HCT116 (cell line): Measurements from ENCODE around the gene ADCYAP1. TPM values are rescaled to one million over a fixed set of nuclear protein-coding genes. Genes with fewer than 3 reads are reported as not detected.

ENCODE experiments used
- ATAC-seq: fragments of 200-7000 bp; cut with Tn5 transposase; 2 replicates; pipeline ENCODE4 v1.9.1; 2020; ENCODE audit warnings: mild to moderate bottlenecking, moderate library complexity
- BruUV-seq: library from RNA; stranded (reverse); fragments of 400-500 nt; replicated peaks from 2 replicates; lab custom pipeline; 2021; lab: Mats Ljungman, UMichigan
- CTCF ChIA-PET: fragments of 300-600 bp; sonication (Branson Sonifier 250); formaldehyde crosslinking; loops from one replicate; lab custom pipeline; 2021; ENCODE audit warnings: antibody characterized with exemption; lab: Charles Lee
- POLR2A ChIA-PET: fragments of 300-600, 350-600 bp; sonication (Branson Sonifier 250); formaldehyde crosslinking; loops from one replicate; lab custom pipeline; 2021; ENCODE audit warnings: antibody characterized with exemption; lab: Charles Lee
- RAD21 ChIA-PET, 2 experiments: fragments of 300-600 bp; sonication (Branson Sonifier 250); formaldehyde crosslinking; loops; one replicate each; lab custom pipeline; 2023; ENCODE audit warnings: low total read pairs in 2 of 2; ENCODE audit not compliant: uncharacterized antibody in 2 of 2, unreplicated experiment in 2 of 2, low non-redundant PET in 1 of 2; lab: Charles Lee
- DNase-seq: peaks from one replicate; pipeline ENCODE4 v3.0.0-alpha.2; 2010; ENCODE audit warnings: low read depth, low spot score
- H2AFZ ChIP-seq: fragments of 200-600 bp; shearing (Covaris generic), sonication (generic); 2 replicates; pipeline ENCODE4 v1.6.1; 2017; ENCODE audit warnings: low read depth, mixed run types, mixed read lengths, antibody characterized with exemption, low read length; ENCODE audit not compliant: poor library complexity, severe bottlenecking
- H3K27ac ChIP-seq: 2 replicates; pipeline ENCODE4 v1.5.1; 2012; ENCODE audit warnings: low read depth, low read length
- H3K27me3 ChIP-seq: fragments of 200-600 bp; sonication (generic); 2 replicates; pipeline ENCODE4 v1.6.1; 2016; ENCODE audit warnings: mixed run types, low read length, mixed read lengths; ENCODE audit not compliant: insufficient read depth
- H3K36me3 ChIP-seq, 2 experiments: fragments of 200-500 bp in 1 of 2; fragments of 200-600 bp in 1 of 2; sonication (Bioruptor generic) in 1 of 2; sonication (generic) in 1 of 2; 2 replicates each; pipeline versions ENCODE4 v1.5.1 to v1.6.1; 2014 to 2016; ENCODE audit warnings: low read length in 2 of 2, inconsistent platforms in 1 of 2, mixed read lengths in 1 of 2, mixed run types in 1 of 2; ENCODE audit not compliant: insufficient read depth in 2 of 2, control insufficient read depth in 1 of 2
- H3K4me1 ChIP-seq, 2 experiments: fragments of 200-600 bp in 1 of 2; sonication (generic) in 1 of 2; 2 replicates each; pipeline versions ENCODE4 v1.5.1 to v1.6.1; 2012 to 2017; ENCODE audit warnings: low read length in 2 of 2, inconsistent platforms in 1 of 2, mild to moderate bottlenecking in 1 of 2, mixed read lengths in 1 of 2, mixed run types in 1 of 2, moderate library complexity in 1 of 2; ENCODE audit not compliant: insufficient read depth in 2 of 2, control insufficient read depth in 1 of 2
- H3K4me2 ChIP-seq: fragments of 200-600 bp; sonication (generic); 2 replicates; pipeline ENCODE4 v1.6.1; 2017; ENCODE audit warnings: mixed run types, low read length, mixed read lengths
- H3K4me3 ChIP-seq, 2 experiments: fragments of 200-600 bp in 1 of 2; sonication (generic) in 1 of 2; replicated peaks in 1 of 2; 2 replicates each; pipeline ENCODE4 v1.5.1; 2011 to 2016; ENCODE audit warnings: low read length in 2 of 2, control low read depth in 1 of 2, low read depth in 1 of 2, mild to moderate bottlenecking in 1 of 2, mixed read lengths in 1 of 2, mixed run types in 1 of 2
- H3K79me2 ChIP-seq: fragments of 200-600 bp; sonication (generic); 2 replicates; pipeline ENCODE4 v1.6.1; 2017; ENCODE audit warnings: mild to moderate bottlenecking, mixed run types, low read length, moderate library complexity, mixed read lengths; ENCODE audit not compliant: insufficient read depth
- H3K9ac ChIP-seq: fragments of 200-600 bp; sonication (generic); 2 replicates; pipeline ENCODE4 v1.6.1; 2016; ENCODE audit warnings: low read length, mixed read lengths
- H3K9me2 ChIP-seq: fragments of 200-600 bp; sonication (generic), shearing (Covaris generic); 2 replicates; pipeline ENCODE4 v1.6.1; 2017; ENCODE audit warnings: mixed run types, mild to moderate bottlenecking, moderate library complexity; ENCODE audit not compliant: insufficient read depth
- H3K9me3 ChIP-seq, 2 experiments: fragments of 200-500 bp in 1 of 2; fragments of 200-600 bp in 1 of 2; sonication (Bioruptor generic) in 1 of 2; sonication (generic) in 1 of 2; 2 replicates each; pipeline ENCODE4 v1.6.1; 2014 to 2017; ENCODE audit warnings: low read length in 2 of 2, mixed read lengths in 2 of 2, inconsistent platforms in 1 of 2, low read depth in 1 of 2, mild to moderate bottlenecking in 1 of 2, mixed run types in 1 of 2, moderate library complexity in 1 of 2; ENCODE audit not compliant: control insufficient read depth in 1 of 2, insufficient read depth in 1 of 2
- H4K20me1 ChIP-seq: fragments of 200-600 bp; sonication (generic), shearing (Covaris generic); 2 replicates; pipeline ENCODE4 v1.6.1; 2017; ENCODE audit warnings: mixed run types, mild to moderate bottlenecking, moderate library complexity; ENCODE audit not compliant: insufficient read depth
- CEBPB ChIP-seq: IDR thresholded peaks from 2 replicates; pipeline ENCODE4 v1.6.1; 2012; ENCODE audit warnings: low read depth
- EGR1 ChIP-seq: IDR thresholded peaks from 2 replicates; pipeline ENCODE4 v1.6.1; 2012; ENCODE audit warnings: low read depth
- ELF1 ChIP-seq: IDR thresholded peaks from 2 replicates; pipeline ENCODE4 v1.6.1; 2012; ENCODE audit warnings: low read depth, borderline replicate concordance
- EZH2 ChIP-seq: fragments of 200-600 bp; sonication (generic); IDR thresholded peaks from 2 replicates; pipeline ENCODE4 v1.6.1; 2017; ENCODE audit warnings: antibody characterized with exemption, mixed run types
- EZH2phosphoT487 ChIP-seq: fragments of 200-600 bp; IDR thresholded peaks from 2 replicates; pipeline ENCODE4 v1.6.1; 2018; ENCODE audit warnings: antibody characterized with exemption, borderline replicate concordance
- FOSL1 ChIP-seq: IDR thresholded peaks from 2 replicates; pipeline ENCODE4 v1.6.1; 2012; ENCODE audit warnings: low read depth
- JUND ChIP-seq: IDR thresholded peaks from 2 replicates; pipeline ENCODE4 v1.6.1; 2012
- POLR2A ChIP-seq: IDR thresholded peaks from 2 replicates; pipeline ENCODE4 v1.7.0; 2011; ENCODE audit warnings: borderline replicate concordance; ENCODE audit not compliant: insufficient read depth, insufficient read length; ENCODE audit errors: extremely low read depth
- POLR2AphosphoS5 ChIP-seq: IDR thresholded peaks from 2 replicates; pipeline ENCODE4 v1.6.1; 2011; ENCODE audit warnings: mild to moderate bottlenecking, low read depth, low read length, moderate library complexity
- RAD21 ChIP-seq: IDR thresholded peaks from 2 replicates; pipeline ENCODE4 v1.6.1; 2012; ENCODE audit warnings: low read depth, mild to moderate bottlenecking
- SIN3A ChIP-seq: IDR thresholded peaks from 2 replicates; pipeline ENCODE4 v1.6.1; 2012; ENCODE audit warnings: low read depth
- SP1 ChIP-seq: IDR thresholded peaks from 2 replicates; pipeline ENCODE4 v1.6.1; 2012; ENCODE audit warnings: low read depth
- SRF ChIP-seq: IDR thresholded peaks from 2 replicates; pipeline ENCODE4 v1.6.1; 2012; ENCODE audit warnings: low read depth
- ZFX ChIP-seq: fragments of 450-650 bp; IDR thresholded peaks from 2 replicates; pipeline ENCODE4 v1.6.1; 2017
- ZNF274 ChIP-seq: fragments of 200-500 bp; sonication (Bioruptor generic); IDR thresholded peaks from 2 replicates; pipeline ENCODE4 v1.6.1; 2014; ENCODE audit warnings: mild to moderate bottlenecking, low read depth, low read length, inconsistent platforms
- intact Hi-C: fragments of 100-400 bp; cut with micrococcal nuclease; formaldehyde crosslinking; loops from 2 replicates; pipeline ENCODE4 v1.10.0; 2022
- total RNA-seq: library from RNA; stranded (reverse); gene quantifications from one replicate; pipeline ENCODE4 v1.2.1, GENCODE V29; 2021; ENCODE audit not compliant: unreplicated experiment
- TF ChIP-seq, protein P1 (sequence below): IDR thresholded peaks from 2 replicates; pipeline ENCODE4 v1.6.1; 2012; ENCODE audit warnings: low read depth
- TF ChIP-seq, protein P2 (sequence below): IDR thresholded peaks from 2 replicates; pipeline ENCODE4 v1.6.1; 2012
- TF ChIP-seq, protein P3 (sequence below), 3 experiments: fragments of 200-600 bp in 1 of 3; sonication (generic) in 1 of 3; IDR thresholded peaks in 2 of 3; conservative IDR thresholded peaks in 1 of 3; 2 replicates each; pipeline ENCODE4 v1.5.1; 2012 to 2017; ENCODE audit warnings: low read depth in 2 of 3, low read length in 2 of 3, antibody characterized with exemption in 1 of 3, borderline replicate concordance in 1 of 3, control low read depth in 1 of 3, mild to moderate bottlenecking in 1 of 3, mixed read lengths in 1 of 3, mixed run types in 1 of 3, moderate library complexity in 1 of 3; ENCODE audit not compliant: insufficient read depth in 1 of 3

Gene ADCYAP1
- total RNA-seq, 1 experiment from 2014 or later = not detected

DNA sequence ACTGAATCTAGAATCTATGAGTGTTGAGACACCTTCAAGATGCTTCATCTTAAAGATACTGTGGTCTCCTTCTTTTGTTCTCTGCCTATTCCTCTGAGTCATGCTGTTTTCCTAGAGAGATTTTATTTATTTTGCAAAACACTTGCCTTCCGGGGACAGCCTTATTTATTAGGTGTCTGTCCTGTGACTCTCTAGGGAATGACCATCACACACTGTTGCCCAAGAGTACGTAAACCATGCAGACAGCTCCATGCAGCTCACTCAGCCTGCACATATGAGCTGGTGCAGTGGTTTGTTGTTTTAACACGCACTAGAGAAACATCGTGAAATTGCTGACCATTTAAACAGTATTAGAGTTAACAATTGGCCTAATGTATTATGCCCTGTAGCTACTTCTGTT is 12.4 kb upstream of the ADCYAP1 start:
- no TSS peak for BruUV-seq
- H3K9ac ChIP-seq = no peak overlapping the region
- H3K9me2 ChIP-seq = no peaks in the 10 kb centered on the region
- no peak overlapping the region for H3K27ac ChIP-seq
- H2AFZ ChIP-seq = no peak overlapping the region
- H3K79me2 ChIP-seq = no peaks in the 10 kb centered on the region
- H3K4me2 ChIP-seq = no peak overlapping the region
- CTCF ChIA-PET = no interaction called here
- no peak for TF ChIP-seq ZFX
- no peak for TF ChIP-seq CEBPB
- no peak for TF ChIP-seq SP1
- no peak for TF ChIP-seq RAD21
- TF ChIP-seq JUND = no peak
- no peak for TF ChIP-seq ZNF274
- no peak for TF ChIP-seq SIN3A
- TF ChIP-seq POLR2AphosphoS5 = no peak
- TF ChIP-seq EZH2 = no peak
- TF ChIP-seq EZH2phosphoT487 = no peak
- TF ChIP-seq, protein P1, sequence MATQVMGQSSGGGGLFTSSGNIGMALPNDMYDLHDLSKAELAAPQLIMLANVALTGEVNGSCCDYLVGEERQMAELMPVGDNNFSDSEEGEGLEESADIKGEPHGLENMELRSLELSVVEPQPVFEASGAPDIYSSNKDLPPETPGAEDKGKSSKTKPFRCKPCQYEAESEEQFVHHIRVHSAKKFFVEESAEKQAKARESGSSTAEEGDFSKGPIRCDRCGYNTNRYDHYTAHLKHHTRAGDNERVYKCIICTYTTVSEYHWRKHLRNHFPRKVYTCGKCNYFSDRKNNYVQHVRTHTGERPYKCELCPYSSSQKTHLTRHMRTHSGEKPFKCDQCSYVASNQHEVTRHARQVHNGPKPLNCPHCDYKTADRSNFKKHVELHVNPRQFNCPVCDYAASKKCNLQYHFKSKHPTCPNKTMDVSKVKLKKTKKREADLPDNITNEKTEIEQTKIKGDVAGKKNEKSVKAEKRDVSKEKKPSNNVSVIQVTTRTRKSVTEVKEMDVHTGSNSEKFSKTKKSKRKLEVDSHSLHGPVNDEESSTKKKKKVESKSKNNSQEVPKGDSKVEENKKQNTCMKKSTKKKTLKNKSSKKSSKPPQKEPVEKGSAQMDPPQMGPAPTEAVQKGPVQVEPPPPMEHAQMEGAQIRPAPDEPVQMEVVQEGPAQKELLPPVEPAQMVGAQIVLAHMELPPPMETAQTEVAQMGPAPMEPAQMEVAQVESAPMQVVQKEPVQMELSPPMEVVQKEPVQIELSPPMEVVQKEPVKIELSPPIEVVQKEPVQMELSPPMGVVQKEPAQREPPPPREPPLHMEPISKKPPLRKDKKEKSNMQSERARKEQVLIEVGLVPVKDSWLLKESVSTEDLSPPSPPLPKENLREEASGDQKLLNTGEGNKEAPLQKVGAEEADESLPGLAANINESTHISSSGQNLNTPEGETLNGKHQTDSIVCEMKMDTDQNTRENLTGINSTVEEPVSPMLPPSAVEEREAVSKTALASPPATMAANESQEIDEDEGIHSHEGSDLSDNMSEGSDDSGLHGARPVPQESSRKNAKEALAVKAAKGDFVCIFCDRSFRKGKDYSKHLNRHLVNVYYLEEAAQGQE = no peak
- TF ChIP-seq, protein P2, sequence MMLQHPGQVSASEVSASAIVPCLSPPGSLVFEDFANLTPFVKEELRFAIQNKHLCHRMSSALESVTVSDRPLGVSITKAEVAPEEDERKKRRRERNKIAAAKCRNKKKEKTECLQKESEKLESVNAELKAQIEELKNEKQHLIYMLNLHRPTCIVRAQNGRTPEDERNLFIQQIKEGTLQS = no peak
- TF ChIP-seq ELF1 = no peak
- no peak for TF ChIP-seq SRF
- no peak for TF ChIP-seq EGR1
- TF ChIP-seq, protein P3, sequence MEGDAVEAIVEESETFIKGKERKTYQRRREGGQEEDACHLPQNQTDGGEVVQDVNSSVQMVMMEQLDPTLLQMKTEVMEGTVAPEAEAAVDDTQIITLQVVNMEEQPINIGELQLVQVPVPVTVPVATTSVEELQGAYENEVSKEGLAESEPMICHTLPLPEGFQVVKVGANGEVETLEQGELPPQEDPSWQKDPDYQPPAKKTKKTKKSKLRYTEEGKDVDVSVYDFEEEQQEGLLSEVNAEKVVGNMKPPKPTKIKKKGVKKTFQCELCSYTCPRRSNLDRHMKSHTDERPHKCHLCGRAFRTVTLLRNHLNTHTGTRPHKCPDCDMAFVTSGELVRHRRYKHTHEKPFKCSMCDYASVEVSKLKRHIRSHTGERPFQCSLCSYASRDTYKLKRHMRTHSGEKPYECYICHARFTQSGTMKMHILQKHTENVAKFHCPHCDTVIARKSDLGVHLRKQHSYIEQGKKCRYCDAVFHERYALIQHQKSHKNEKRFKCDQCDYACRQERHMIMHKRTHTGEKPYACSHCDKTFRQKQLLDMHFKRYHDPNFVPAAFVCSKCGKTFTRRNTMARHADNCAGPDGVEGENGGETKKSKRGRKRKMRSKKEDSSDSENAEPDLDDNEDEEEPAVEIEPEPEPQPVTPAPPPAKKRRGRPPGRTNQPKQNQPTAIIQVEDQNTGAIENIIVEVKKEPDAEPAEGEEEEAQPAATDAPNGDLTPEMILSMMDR (IDR thresholded peaks at IDR 0.05 in 2 of 3, conservative IDR thresholded peaks at IDR 0.05 in 1 of 3; ENCODE audit: borderline replicate concordance in 1 of 3, insufficient read depth in 1 of 3, low read depth in 2 of 3, low read length in 2 of 3) = no peak
- no peak for TF ChIP-seq FOSL1
- TF ChIP-seq POLR2A = no peak
- TF ChIP-seq, all 23 proteins: peak for 0
- DNase-seq (no peak), ATAC-seq (no peak)
- ChIA-PET POLR2A (no interaction called here), RAD21 (no interaction called here)
- intact Hi-C loops = no loop called here
- H3K36me3 ChIP-seq = no peaks in the 10 kb centered on the region
- H3K4me1 ChIP-seq = no peaks in the 10 kb centered on the region
- no peaks in the 10 kb centered on the region for H4K20me1 ChIP-seq
- H3K27me3 ChIP-seq = peaks cover 15% of the 10 kb centered on the region; the same call in 1 of the 2 replicates
- H3K4me3 ChIP-seq = no peak overlapping the region
- H3K9me3 ChIP-seq = no peaks in the 10 kb centered on the region
